Trophoblast cell (in vitro differentiated cells and primary cell): ENCODE data around the gene PTPRM.

ENCODE experiments used
- DNase-seq, 2 donors: peaks; one replicate each; pipeline ENCODE4 v3.0.0-alpha.2; 2016
- H2AFZ ChIP-seq: 2 replicates; pipeline ENCODE4 v1.6.1; 2013; ENCODE audit warnings: low read length, moderate library complexity, mild to moderate bottlenecking; ENCODE audit not compliant: insufficient read depth, poor library complexity
- H2AK5ac ChIP-seq: 2 replicates; pipeline ENCODE4 v1.6.1; 2013; ENCODE audit warnings: mild to moderate bottlenecking, low read length
- H2BK120ac ChIP-seq: 2 replicates; pipeline ENCODE4 v1.6.1; 2013; ENCODE audit warnings: low read length, mild to moderate bottlenecking, moderate library complexity; ENCODE audit not compliant: insufficient read depth, poor library complexity
- H2BK12ac ChIP-seq: 2 replicates; pipeline ENCODE4 v1.6.1; 2013; ENCODE audit warnings: mild to moderate bottlenecking, low read length, moderate library complexity
- H2BK5ac ChIP-seq: 2 replicates; pipeline ENCODE4 v1.6.1; 2013; ENCODE audit warnings: low read length, low read depth, moderate library complexity, mild to moderate bottlenecking; ENCODE audit not compliant: poor library complexity
- H3K14ac ChIP-seq: 2 replicates; pipeline ENCODE4 v1.6.1; 2013; ENCODE audit warnings: mild to moderate bottlenecking, low read length
- H3K18ac ChIP-seq: 2 replicates; pipeline ENCODE4 v1.6.1; 2013; ENCODE audit warnings: mild to moderate bottlenecking, low read length
- H3K23ac ChIP-seq: 2 replicates; pipeline ENCODE4 v1.6.1; 2013; ENCODE audit warnings: low read length
- H3K27ac ChIP-seq: 2 replicates; pipeline ENCODE4 v1.5.1; 2013; ENCODE audit warnings: low read depth, mild to moderate bottlenecking, inconsistent platforms, low read length, moderate library complexity
- H3K27me3 ChIP-seq: 2 replicates; pipeline ENCODE4 v1.6.1; 2013; ENCODE audit warnings: inconsistent platforms, mild to moderate bottlenecking, low read length, moderate library complexity; ENCODE audit not compliant: insufficient read depth
- H3K36me3 ChIP-seq, 2 experiments: 1 replicate in 1 of 2; 2 replicates in 1 of 2; pipeline ENCODE4 v1.6.1; 2013; ENCODE audit warnings: low read length in 2 of 2, mild to moderate bottlenecking in 2 of 2, moderate library complexity in 1 of 2; ENCODE audit not compliant: insufficient read depth in 2 of 2, control insufficient read depth in 1 of 2
- H3K4ac ChIP-seq: 2 replicates; pipeline ENCODE4 v1.6.1; 2013; ENCODE audit warnings: low read depth, mild to moderate bottlenecking, low read length, moderate library complexity
- H3K4me1 ChIP-seq, 2 experiments: 1 replicate in 1 of 2; 2 replicates in 1 of 2; pipeline ENCODE4 v1.6.1; 2013; ENCODE audit warnings: low read length in 2 of 2, mild to moderate bottlenecking in 2 of 2, moderate library complexity in 1 of 2; ENCODE audit not compliant: insufficient read depth in 2 of 2, control insufficient read depth in 1 of 2
- H3K4me2 ChIP-seq: 2 replicates; pipeline ENCODE4 v1.6.1; 2013; ENCODE audit warnings: inconsistent platforms, mild to moderate bottlenecking, low read length, moderate library complexity
- H3K4me3 ChIP-seq: 2 replicates; pipeline ENCODE4 v1.5.1; 2013; ENCODE audit warnings: mild to moderate bottlenecking, low read depth, low read length, inconsistent platforms
- H3K79me1 ChIP-seq: one replicate; pipeline ENCODE4 v1.6.1; 2013; ENCODE audit warnings: low read length
- H3K79me2 ChIP-seq: 2 replicates; pipeline ENCODE4 v1.6.1; 2013; ENCODE audit warnings: low read length, mild to moderate bottlenecking; ENCODE audit not compliant: control insufficient read depth, insufficient read depth, poor library complexity
- H3K9ac ChIP-seq: 2 replicates; pipeline ENCODE4 v1.6.1; 2013; ENCODE audit warnings: mild to moderate bottlenecking, low read length
- H3K9me3 ChIP-seq: 2 replicates; pipeline ENCODE4 v1.6.1; 2013; ENCODE audit warnings: low read depth, mild to moderate bottlenecking, control low read depth, inconsistent platforms, low read length; ENCODE audit not compliant: insufficient read depth
- H4K12ac ChIP-seq: 2 replicates; pipeline ENCODE4 v1.6.1; 2013; ENCODE audit warnings: low read depth, mild to moderate bottlenecking, low read length, moderate library complexity
- H4K8ac ChIP-seq: 2 replicates; pipeline ENCODE4 v1.6.1; 2013; ENCODE audit warnings: low read depth, mild to moderate bottlenecking, low read length, moderate library complexity
- H4K91ac ChIP-seq: one replicate; pipeline ENCODE4 v1.6.1; 2013; ENCODE audit warnings: low read depth, mild to moderate bottlenecking, low read length, moderate library complexity
- WGBS: extraction: QIAGEN DNeasy Blood & Tissue Kit; methylation state at CpG from one replicate; pipeline ENCODE4 v1.1.7; 2013; ENCODE audit warnings: missing lambda C conversion rate; ENCODE audit not compliant: insufficient read length, insufficient coverage; ENCODE audit errors: extremely low coverage; 5-methylcytosine and 5-hydroxymethylcytosine counted together

Gene PTPRM

GRCh38 chr18:8376113-8376512 lies 809.0 kb downstream of the PTPRM start:
- Histone ChIP-seq H2BK5ac (no peak overlapping the region), H3K4ac (no peak overlapping the region), H3K36me3 (peaks cover 12 to 13% of the 10 kb centered on the region in 2 experiments), H4K12ac (no peak overlapping the region), H3K23ac (no peak overlapping the region), H2BK12ac (no peak overlapping the region), H3K27me3 (no peaks in the 10 kb centered on the region), H2AFZ (no peak overlapping the region), H3K9ac (no peak overlapping the region), H2BK120ac (no peak overlapping the region), H3K79me1 (no peaks in the 10 kb centered on the region), H3K4me1 (no peaks in the 10 kb centered on the region), H3K4me3 (no peak overlapping the region), H4K91ac (no peak overlapping the region), H3K9me3 (no peaks in the 10 kb centered on the region), H3K18ac (no peak overlapping the region), H3K14ac (no peak overlapping the region), H3K79me2 (no peaks in the 10 kb centered on the region), H2AK5ac (no peak overlapping the region), H3K4me2 (no peak overlapping the region), H3K27ac (no peak overlapping the region), H4K8ac (no peak overlapping the region)
- DNase-seq, result no peak
- WGBS, result no CpG with 5 or more reads among the region's 7 CpGs

- Histone ChIP-seq H2BK120ac (no peak overlapping the region), H3K4me3 (no peak overlapping the region), H3K4me1 (no peaks in the 10 kb centered on the region), H3K14ac (no peak overlapping the region), H2AFZ (no peak overlapping the region), H3K18ac (no peak overlapping the region), H3K23ac (no peak overlapping the region), H3K79me1 (no peaks in the 10 kb centered on the region), H4K12ac (no peak overlapping the region), H3K27me3 (no peaks in the 10 kb centered on the region), H4K91ac (no peak overlapping the region), H3K27ac (no peak overlapping the region), H3K79me2 (no peaks in the 10 kb centered on the region), H4K8ac (no peak overlapping the region), H2AK5ac (no peak overlapping the region), H3K36me3 (peaks cover 12 to 13% of the 10 kb centered on the region in 2 experiments), H3K4ac (no peak overlapping the region), H2BK12ac (no peak overlapping the region), H3K4me2 (no peak overlapping the region), H3K9me3 (no peaks in the 10 kb centered on the region), H2BK5ac (no peak overlapping the region), H3K9ac (no peak overlapping the region)
- DNase-seq, result no peak
- WGBS, result no CpG with 5 or more reads among the region's 19 CpGs
Observed at GRCh38 chr18:8379187-8379941, 812.2 kb downstream of the PTPRM start.

GRCh38 chr18:8380006-8380405 lies 812.9 kb downstream of the PTPRM start:
- no peak overlapping the region for H2BK12ac ChIP-seq
- no peak overlapping the region for H2BK120ac ChIP-seq
- no peak overlapping the region for H2AFZ ChIP-seq
- H3K4me1 ChIP-seq, result no peaks in the 10 kb centered on the region
- no peak overlapping the region for H2BK5ac ChIP-seq
- H3K36me3 ChIP-seq, result peaks cover 12 to 15% of the 10 kb centered on the region in 2 experiments
- no peak overlapping the region for H3K27ac ChIP-seq
- H3K9ac ChIP-seq, result no peak overlapping the region
- no peak overlapping the region for H4K12ac ChIP-seq
- no peak for DNase-seq
- no peak overlapping the region for H4K91ac ChIP-seq
- no peak overlapping the region for H3K4ac ChIP-seq
- H2AK5ac ChIP-seq, result no peak overlapping the region
- H3K4me3 ChIP-seq, result no peak overlapping the region
- WGBS, result no CpG with 5 or more reads among the region's 2 CpGs
- H3K27me3 ChIP-seq, result no peaks in the 10 kb centered on the region
- H3K9me3 ChIP-seq, result no peaks in the 10 kb centered on the region
- no peak overlapping the region for H3K23ac ChIP-seq
- no peaks in the 10 kb centered on the region for H3K79me1 ChIP-seq
- no peak overlapping the region for H3K4me2 ChIP-seq
- H3K18ac ChIP-seq, result no peak overlapping the region
- no peaks in the 10 kb centered on the region for H3K79me2 ChIP-seq
- H3K14ac ChIP-seq, result no peak overlapping the region
- no peak overlapping the region for H4K8ac ChIP-seq

GRCh38 chr18:8380926-8381325 lies 813.8 kb downstream of the PTPRM start:
- no peak overlapping the region for H3K18ac ChIP-seq
- no peak overlapping the region for H2AK5ac ChIP-seq
- H3K9me3 ChIP-seq, result no peaks in the 10 kb centered on the region
- no peak overlapping the region for H3K4ac ChIP-seq
- H2BK5ac ChIP-seq, result no peak overlapping the region
- no peak overlapping the region for H3K23ac ChIP-seq
- WGBS, result no CpG with 5 or more reads among the region's 2 CpGs
- H3K4me1 ChIP-seq, result no peaks in the 10 kb centered on the region
- no peak overlapping the region for H4K12ac ChIP-seq
- no peak overlapping the region for H3K4me2 ChIP-seq
- no peak overlapping the region for H3K9ac ChIP-seq
- H3K79me2 ChIP-seq, result no peaks in the 10 kb centered on the region
- H2BK12ac ChIP-seq, result no peak overlapping the region
- no peak overlapping the region for H4K8ac ChIP-seq
- H3K14ac ChIP-seq, result no peak overlapping the region
- no peak overlapping the region for H2AFZ ChIP-seq
- peaks cover 14 to 15% of the 10 kb centered on the region in 2 experiments for H3K36me3 ChIP-seq
- no peak overlapping the region for H4K91ac ChIP-seq
- no peak overlapping the region for H2BK120ac ChIP-seq
- no peak overlapping the region for H3K4me3 ChIP-seq
- H3K27ac ChIP-seq, result no peak overlapping the region
- no peaks in the 10 kb centered on the region for H3K27me3 ChIP-seq
- H3K79me1 ChIP-seq, result no peaks in the 10 kb centered on the region
- DNase-seq, result no peak
